Activated T-helper 1 cell treated with anti-CD3 and anti-CD28 coated beads, Interleukin-12 subunit alpha, Interleukin-12 subunit beta, Interleukin-2, Interleukin-4 antibody, amounts not matched to agents 30 ng/mL and 10 ng/mL and 1 ng/mL, durations not matched to agents 14 hours and 24 hours and 36 hours (primary cell): Measurements from ENCODE around the gene GIPR. TPM values are rescaled to one million over a fixed set of nuclear protein-coding genes. Genes with fewer than 3 reads are reported as not detected.

Source experiments
- DNase-seq: peaks from one replicate; pipeline ENCODE4 v3.0.0; 2021; ENCODE audit warnings: low spot score
- H3K27ac Mint-ChIP-seq: one replicate; pipeline ENCODE4 v1.8.0; 2021; ENCODE audit warnings: mild to moderate bottlenecking, mixed read lengths
- H3K27me3 Mint-ChIP-seq: one replicate; pipeline ENCODE4 v1.8.0; 2022; ENCODE audit warnings: mild to moderate bottlenecking, moderate library complexity, mixed read lengths; ENCODE audit not compliant: insufficient read depth
- H3K36me3 Mint-ChIP-seq: one replicate; pipeline ENCODE4 v1.8.0; 2021; ENCODE audit warnings: low read depth, mixed read lengths
- H3K4me1 Mint-ChIP-seq: one replicate; pipeline ENCODE4 v1.8.0; 2021; ENCODE audit warnings: low read depth, mixed read lengths
- H3K4me3 Mint-ChIP-seq: one replicate; pipeline ENCODE4 v1.8.0; 2021; ENCODE audit warnings: mild to moderate bottlenecking, moderate library complexity, mixed read lengths
- H3K9me3 Mint-ChIP-seq: one replicate; pipeline ENCODE4 v1.8.0; 2021; ENCODE audit warnings: mixed read lengths
- intact Hi-C: fragments of 100-400 bp; cut with micrococcal nuclease; formaldehyde crosslinking; loops from one replicate; pipeline ENCODE4 v1.15.1; 2024
- total RNA-seq: library from RNA; stranded (reverse); gene quantifications from 2 replicates; pipeline ENCODE4 v1.2.3, GENCODE V29; 2022

GIPR gene
- total RNA-seq, 1 donor from 2014 or later, result 4.3 TPM

- Mint-ChIP-seq H3K4me1 (no peaks in the 10 kb centered on the region), H3K27me3 (peaks cover 13% of the 10 kb centered on the region), H3K4me3 (no peak overlapping the region), H3K27ac (no peak overlapping the region), H3K9me3 (no peaks in the 10 kb centered on the region), H3K36me3 (no peaks in the 10 kb centered on the region)
- intact Hi-C loops, result no loop called here
- no peak for DNase-seq
Observed at GRCh38 chr19:45659096-45659729, 8.8 kb upstream of the GIPR start.

- Mint-ChIP-seq H3K27me3 (peaks cover 13% of the 10 kb centered on the region), H3K36me3 (no peaks in the 10 kb centered on the region), H3K4me3 (no peak overlapping the region), H3K9me3 (no peaks in the 10 kb centered on the region), H3K27ac (no peak overlapping the region), H3K4me1 (no peaks in the 10 kb centered on the region)
- no peak for DNase-seq
- intact Hi-C loops, result no loop called here
Observed at GRCh38 chr19:45660636-45661035, 7.4 kb upstream of the GIPR start.

- H3K27me3 Mint-ChIP-seq, result peaks cover 10% of the 10 kb centered on the region
- intact Hi-C loops, result no loop called here
- H3K36me3 Mint-ChIP-seq, result no peaks in the 10 kb centered on the region
- no peak overlapping the region for H3K27ac Mint-ChIP-seq
- peaks cover 16% of the 10 kb centered on the region for H3K4me1 Mint-ChIP-seq
- H3K4me3 Mint-ChIP-seq, result no peak overlapping the region
- DNase-seq, result no peak
- H3K9me3 Mint-ChIP-seq, result no peaks in the 10 kb centered on the region
Observed at GRCh38 chr19:45663800-45664199, 4.2 kb upstream of the GIPR start.

GRCh38 chr19:45664575-45664974 is 3.4 kb upstream of the GIPR start:
- Mint-ChIP-seq H3K27me3 (peaks cover 9% of the 10 kb centered on the region), H3K4me3 (no peak overlapping the region)
- intact Hi-C loops, result no loop called here

GRCh38 chr19:45668342-45668871 is 386 bp downstream of the GIPR start:
- intact Hi-C loops, result loop anchor here (1.0 to 2.0 kb wide), 3 partner anchors 9 to 84 kb away; partner anchors contain the start of gene OPA3
- peaks cover 10% of the 10 kb centered on the region for H3K27me3 Mint-ChIP-seq
- peaks cover 3% of the 10 kb centered on the region for H3K36me3 Mint-ChIP-seq
- H3K27ac Mint-ChIP-seq, result peak overlapping the region; percentile 89
- H3K9me3 Mint-ChIP-seq, result no peaks in the 10 kb centered on the region
- peak; percentile 37 for DNase-seq
- peaks cover 30% of the 10 kb centered on the region for H3K4me1 Mint-ChIP-seq
- H3K4me3 Mint-ChIP-seq, result peak overlapping the region; percentile 88

More at GRCh38 chr19:45664575-45664974, 3.4 kb upstream of the GIPR start:
- DNase-seq, result no peak
- no peak overlapping the region for H3K27ac Mint-ChIP-seq
- H3K36me3 Mint-ChIP-seq, result no peaks in the 10 kb centered on the region
- peaks cover 16% of the 10 kb centered on the region for H3K4me1 Mint-ChIP-seq
- H3K9me3 Mint-ChIP-seq, result no peaks in the 10 kb centered on the region

GRCh38 chr19:45670670-45671453 is 2.8 kb downstream of the GIPR start:
- intact Hi-C loops, result no loop called here
- Mint-ChIP-seq H3K4me3 (peak overlapping the region; percentile 64), H3K27me3 (peaks cover 10% of the 10 kb centered on the region), H3K36me3 (peaks cover 3% of the 10 kb centered on the region), H3K9me3 (no peaks in the 10 kb centered on the region), H3K27ac (peak overlapping the region; percentile 63), H3K4me1 (peaks cover 30% of the 10 kb centered on the region)
- peak; percentile 68 for DNase-seq

GRCh38 chr19:45674946-45675345 is 6.9 kb downstream of the GIPR start:
- intact Hi-C loops, result no loop called here
- Mint-ChIP-seq H3K36me3 (peaks cover 3% of the 10 kb centered on the region), H3K27me3 (peaks cover 9% of the 10 kb centered on the region), H3K4me1 (peaks cover 25% of the 10 kb centered on the region), H3K9me3 (no peaks in the 10 kb centered on the region), H3K27ac (no peak overlapping the region), H3K4me3 (no peak overlapping the region)
- DNase-seq, result no peak

- H3K4me1 Mint-ChIP-seq, result peaks cover 14% of the 10 kb centered on the region
- intact Hi-C loops, result loop anchor here (1.0 kb wide), 3 partner anchors 9 to 31 kb away; partner anchors contain the start of genes GIPR and QPCTL
- DNase-seq, result peak; percentile 22
- H3K9me3 Mint-ChIP-seq, result no peaks in the 10 kb centered on the region
- H3K27ac Mint-ChIP-seq, result no peak overlapping the region
- H3K36me3 Mint-ChIP-seq, result peaks cover 3% of the 10 kb centered on the region
- peaks cover 5% of the 10 kb centered on the region for H3K27me3 Mint-ChIP-seq
- peak overlapping the region; percentile 71 for H3K4me3 Mint-ChIP-seq
Observed at GRCh38 chr19:45676851-45677263, 8.8 kb downstream of the GIPR start.

- Mint-ChIP-seq H3K27ac (peak overlapping the region; percentile 46), H3K27me3 (peaks cover 5% of the 10 kb centered on the region), H3K4me3 (peak overlapping the region; percentile 79), H3K4me1 (peaks cover 17% of the 10 kb centered on the region), H3K9me3 (no peaks in the 10 kb centered on the region), H3K36me3 (peaks cover 4% of the 10 kb centered on the region)
- peak; percentile 69 for DNase-seq
- intact Hi-C loops, result loop anchor here (1.0 kb wide), 3 partner anchors 9 to 31 kb away; partner anchors contain the start of genes GIPR and QPCTL
Observed at GRCh38 chr19:45677351-45678230, 9.6 kb downstream of the GIPR start.

- intact Hi-C loops, result loop anchor here (1.0 kb wide), 5 partner anchors 11 to 98 kb away; partner anchors contain the start of gene QPCTL
- no peaks in the 10 kb centered on the region for H3K9me3 Mint-ChIP-seq
- peak overlapping the region; percentile 82 for H3K27ac Mint-ChIP-seq
- peak; percentile 87 for DNase-seq
- H3K4me3 Mint-ChIP-seq, result peak overlapping the region; percentile 80
- H3K36me3 Mint-ChIP-seq, result peaks cover 22% of the 10 kb centered on the region
- H3K27me3 Mint-ChIP-seq, result peaks cover 2% of the 10 kb centered on the region
- peaks cover 20% of the 10 kb centered on the region for H3K4me1 Mint-ChIP-seq
Observed at GRCh38 chr19:45681391-45682015, 13.5 kb downstream of the GIPR start.

- no peak overlapping the region for H3K27ac Mint-ChIP-seq
- H3K27me3 Mint-ChIP-seq, result peaks cover 2% of the 10 kb centered on the region
- no peaks in the 10 kb centered on the region for H3K9me3 Mint-ChIP-seq
- H3K36me3 Mint-ChIP-seq, result peaks cover 25% of the 10 kb centered on the region
- no peak overlapping the region for H3K4me3 Mint-ChIP-seq
- DNase-seq, result no peak
- intact Hi-C loops, result no loop called here
- peaks cover 20% of the 10 kb centered on the region for H3K4me1 Mint-ChIP-seq
Observed at GRCh38 chr19:45682117-45682516, 14.1 kb downstream of the GIPR start.

- Mint-ChIP-seq H3K27ac (no peak overlapping the region), H3K4me1 (peaks cover 13% of the 10 kb centered on the region)
Observed at GRCh38 chr19:45682908-45683307, 14.9 kb downstream of the GIPR start.

More at GRCh38 chr19:45682908-45683307, 14.9 kb downstream of the GIPR start:
- Mint-ChIP-seq H3K27me3 (no peaks in the 10 kb centered on the region), H3K9me3 (no peaks in the 10 kb centered on the region), H3K4me3 (no peak overlapping the region), H3K36me3 (peaks cover 27% of the 10 kb centered on the region)
- intact Hi-C loops, result no loop called here
- no peak for DNase-seq
